ENCODE data around the gene GAST. TPM values are rescaled to one million over a fixed set of nuclear protein-coding genes. Genes with fewer than 3 reads are reported as not detected.
"Not testable (repeated sequence)": the region's sequence is repeated elsewhere in the genome, so short reads cannot be mapped to it uniquely, and the experiment has no call there.

GAST gene
- total and polyA plus RNA-seq, 5 donors: not detected

DNA sequence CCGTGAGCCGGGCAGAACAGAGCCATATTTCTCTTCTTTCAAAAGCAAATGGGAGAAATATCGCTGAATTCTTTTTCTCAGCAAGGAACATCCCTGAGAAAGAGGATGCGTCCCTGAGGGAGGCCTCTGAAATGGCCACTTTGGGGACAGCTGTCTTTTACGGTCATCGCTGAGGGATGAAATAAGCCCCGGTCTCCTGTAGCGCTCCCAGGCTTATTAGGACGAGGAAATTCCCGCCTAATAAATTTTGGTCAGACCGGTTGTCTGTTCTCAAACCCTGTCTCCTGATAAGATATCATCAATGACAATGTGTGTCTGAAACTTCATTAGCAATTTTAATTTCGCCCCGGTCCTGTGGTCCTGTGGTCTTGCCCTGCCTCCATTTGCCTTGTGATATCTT is 26.4 kb upstream of the GAST start:
- DNase-seq; H3K4me1 ChIP-seq (ENCODE audit: control insufficient read depth, insufficient read depth, low read length); H3K9me3 ChIP-seq (ENCODE audit: control insufficient read depth, low read length); intact Hi-C loops (cut with DNase I); H3K27ac ChIP-seq (ENCODE audit: low read length); H3K27me3 ChIP-seq (ENCODE audit: control insufficient read depth, insufficient read depth); ATAC-seq; H3K4me3 ChIP-seq (ENCODE audit: low read length): not testable (repeated sequence)
- WGBS: 93% methylated on average over 13 of the region's 13 CpGs

DNA sequence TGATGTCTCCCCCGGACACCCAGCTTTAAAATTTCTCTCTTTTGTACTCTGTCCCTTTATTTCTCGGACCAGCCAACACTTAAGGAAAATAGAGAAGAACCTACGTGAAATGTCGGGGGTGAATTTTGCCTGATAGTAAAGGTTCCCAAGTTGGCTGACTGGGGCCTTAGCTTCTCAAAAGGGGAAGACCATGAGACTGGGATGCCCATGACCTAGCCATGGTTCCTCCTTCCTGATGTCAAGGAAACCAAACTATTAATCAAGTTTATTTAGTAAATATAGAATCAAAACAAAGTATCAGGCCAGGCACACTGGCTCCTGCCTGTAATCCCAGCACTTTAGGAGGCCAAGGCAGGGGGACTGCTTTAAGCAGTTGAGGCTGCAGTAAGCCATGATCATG is 25.9 kb upstream of the GAST start:
- DNase-seq: no peak
- Histone ChIP-seq H3K27me3 (ENCODE audit: control insufficient read depth, insufficient read depth) (no peaks in the 10 kb centered on the region), H3K9me3 (ENCODE audit: control insufficient read depth, low read length) (no peaks in the 10 kb centered on the region), H3K27ac (ENCODE audit: low read length) (no peak overlapping the region), H3K4me1 (ENCODE audit: control insufficient read depth, insufficient read depth, low read length) (peaks cover 8% of the 10 kb centered on the region), H3K4me3 (ENCODE audit: low read length) (no peak overlapping the region)
- WGBS: 88% methylated on average over 4 of the region's 4 CpGs
- no peak for ATAC-seq
- intact Hi-C loops (cut with DNase I): no loop called here

DNA sequence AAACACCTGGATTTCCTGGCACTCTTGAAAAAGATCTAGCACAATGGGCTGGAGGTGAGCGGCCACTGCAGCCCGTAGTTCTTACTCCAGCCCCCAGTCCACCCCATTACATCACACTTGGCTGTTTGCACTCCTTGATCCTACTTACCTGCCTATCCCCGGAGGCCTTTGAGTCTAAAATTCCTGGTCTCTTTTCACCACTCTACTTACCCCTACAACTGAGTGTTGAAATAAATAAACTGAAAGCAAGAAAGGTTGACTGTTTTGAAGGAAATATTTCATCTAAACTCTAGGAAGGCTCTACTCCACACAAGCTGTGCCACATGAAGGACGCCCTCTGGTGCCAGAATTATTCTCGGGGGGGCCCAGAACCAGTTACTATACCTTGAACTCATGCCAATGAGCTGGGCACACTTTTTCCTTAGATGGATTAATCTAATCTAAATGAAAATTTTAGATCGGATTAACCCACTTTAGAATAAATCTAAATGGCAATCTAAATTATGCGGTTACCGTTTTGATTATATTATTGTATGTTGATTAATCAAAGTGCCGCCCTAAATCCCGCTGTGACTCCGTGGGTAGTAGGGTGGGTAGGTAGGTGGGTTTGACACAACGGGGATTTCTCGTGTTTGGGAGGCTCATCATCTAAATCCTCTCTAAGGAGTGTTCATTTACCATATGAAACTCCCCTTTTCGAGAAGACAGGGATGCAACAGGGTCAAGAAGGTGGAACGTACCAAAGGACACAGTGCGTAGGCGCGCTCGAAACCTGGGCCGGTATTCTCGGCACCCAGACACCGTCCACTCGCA is 24.1 kb upstream of the GAST start:
- intact Hi-C loops (cut with DNase I): no loop called here
- peak overlapping the region; percentile 55 for H3K4me3 ChIP-seq (ENCODE audit: low read length)
- H3K27me3 ChIP-seq (ENCODE audit: control insufficient read depth, insufficient read depth): no peaks in the 10 kb centered on the region
- ATAC-seq (no peak), DNase-seq (peak; percentile 64 to 84 (median 72))
- peak overlapping the region; percentile 86 for H3K27ac ChIP-seq (ENCODE audit: low read length)
- no peaks in the 10 kb centered on the region for H3K9me3 ChIP-seq (ENCODE audit: control insufficient read depth, low read length)
- WGBS: 8% methylated on average over 23 of the region's 23 CpGs
- H3K4me1 ChIP-seq (ENCODE audit: control insufficient read depth, insufficient read depth, low read length): peaks cover 8% of the 10 kb centered on the region

DNA sequence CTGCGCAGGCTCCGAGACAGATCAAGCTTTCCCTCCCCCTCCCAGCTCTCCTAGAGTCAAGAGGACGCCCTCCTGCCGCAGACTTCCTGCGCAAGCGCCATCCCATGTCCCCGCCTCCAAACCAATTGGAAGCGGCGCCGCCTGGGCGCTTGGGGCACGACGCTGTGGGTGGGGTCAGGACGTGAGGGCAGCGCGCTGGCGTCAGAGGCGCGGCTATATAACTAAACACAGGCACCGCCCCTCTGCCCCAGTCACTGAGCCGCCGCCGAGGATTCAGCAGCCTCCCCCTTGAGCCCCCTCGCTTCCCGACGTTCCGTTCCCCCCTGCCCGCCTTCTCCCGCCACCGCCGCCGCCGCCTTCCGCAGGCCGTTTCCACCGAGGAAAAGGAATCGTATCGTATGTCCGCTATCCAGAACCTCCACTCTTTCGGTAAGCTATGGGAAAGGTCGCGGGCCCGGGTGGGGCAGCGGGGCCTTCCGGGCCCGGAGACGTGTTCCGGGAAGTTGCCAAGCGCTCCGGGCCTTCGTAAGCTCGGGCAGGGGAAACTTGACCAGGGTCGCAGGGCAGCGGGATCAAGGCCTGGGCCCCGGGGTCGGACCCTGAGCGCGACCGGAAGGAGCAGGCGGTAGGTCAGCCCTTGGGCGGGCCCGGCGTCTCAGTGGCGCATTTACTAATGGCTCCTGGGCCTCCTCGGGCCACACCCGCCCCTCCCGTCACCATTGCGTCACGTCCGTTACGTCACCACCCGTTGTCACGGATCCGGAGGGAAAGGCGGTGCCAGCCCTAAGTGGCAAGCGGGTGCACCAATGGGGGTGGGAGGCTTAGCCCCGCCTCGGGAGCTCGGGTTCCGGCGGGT is 23.3 kb upstream of the GAST start, which contains the start of gene EIF1:
TSS of gene EIF1 (plus strand) at position 245 of the 856 bp plus-strand sequence. CDS start at position 399, 154 bp downstream.
- H3K27ac ChIP-seq (ENCODE audit: low read length): peak within 1 kb of the TSS; percentile 98
- no peaks in the 10 kb centered on the region for H3K9me3 ChIP-seq (ENCODE audit: control insufficient read depth, low read length)
- intact Hi-C loops (cut with DNase I): no loop called here
- peak; percentile 100 for DNase-seq
- H3K27me3 ChIP-seq (ENCODE audit: control insufficient read depth, insufficient read depth): no peaks in the 10 kb centered on the region
- under 1% methylated on average over 81 of the region's 81 CpGs for WGBS
- H3K4me1 ChIP-seq (ENCODE audit: control insufficient read depth, insufficient read depth, low read length): peaks cover 8% of the 10 kb centered on the region
- ATAC-seq: peak; percentile 91 to 94
- H3K4me3 ChIP-seq (ENCODE audit: low read length): peak within 1 kb of the TSS; percentile 76

GRCh38 chr17:41689497-41690299 is 22.4 kb upstream of the GAST start:
- DNase-seq (no peak), ATAC-seq (no peak)
- Histone ChIP-seq H3K4me3 (ENCODE audit: low read length) (peak overlapping the region; percentile 76), H3K9me3 (ENCODE audit: control insufficient read depth, low read length) (no peaks in the 10 kb centered on the region), H3K27me3 (ENCODE audit: control insufficient read depth, insufficient read depth) (no peaks in the 10 kb centered on the region), H3K4me1 (ENCODE audit: control insufficient read depth, insufficient read depth, low read length) (peaks cover 8% of the 10 kb centered on the region), H3K27ac (ENCODE audit: low read length) (peak overlapping the region; percentile 92)
- WGBS: 2% methylated on average over 27 of the region's 27 CpGs
- intact Hi-C loops (cut with DNase I): no loop called here

DNA sequence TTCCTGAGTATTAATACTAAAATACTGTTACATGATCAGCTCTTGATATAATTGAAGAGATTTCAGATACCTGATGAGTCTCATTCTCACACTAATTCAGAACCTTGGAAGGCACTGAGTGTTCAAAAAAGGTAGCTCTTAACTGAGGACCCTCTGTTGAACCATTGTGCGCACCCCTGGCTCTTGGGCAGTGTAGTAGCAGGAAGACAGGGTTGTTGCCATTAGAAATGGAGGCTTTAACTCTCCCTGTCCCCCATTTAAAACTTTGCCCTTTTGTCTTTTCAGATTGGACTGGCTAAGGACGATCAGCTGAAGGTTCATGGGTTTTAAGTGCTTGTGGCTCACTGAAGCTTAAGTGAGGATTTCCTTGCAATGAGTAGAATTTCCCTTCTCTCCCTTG is 21.6 kb upstream of the GAST start:
- WGBS: 60% methylated on average over 2 of the region's 2 CpGs
- no peaks in the 10 kb centered on the region for H3K27me3 ChIP-seq (ENCODE audit: control insufficient read depth, insufficient read depth)
- DNase-seq: no peak
- peaks cover 8% of the 10 kb centered on the region for H3K4me1 ChIP-seq (ENCODE audit: control insufficient read depth, insufficient read depth, low read length)
- intact Hi-C loops (cut with DNase I): no loop called here
- no peak for ATAC-seq
- peak overlapping the region; percentile 76 for H3K4me3 ChIP-seq (ENCODE audit: low read length)
- no peak overlapping the region for H3K27ac ChIP-seq (ENCODE audit: low read length)
- no peaks in the 10 kb centered on the region for H3K9me3 ChIP-seq (ENCODE audit: control insufficient read depth, low read length)

- DNase-seq (no peak), ATAC-seq (no peak)
- intact Hi-C loops (cut with DNase I): no loop called here
- 71% methylated on average over 10 of the region's 10 CpGs for WGBS
- H3K4me1 ChIP-seq (ENCODE audit: control insufficient read depth, insufficient read depth, low read length): peaks cover 8% of the 10 kb centered on the region
- no peaks in the 10 kb centered on the region for H3K27me3 ChIP-seq (ENCODE audit: control insufficient read depth, insufficient read depth)
- H3K9me3 ChIP-seq (ENCODE audit: control insufficient read depth, low read length): no peaks in the 10 kb centered on the region
- H3K4me3 ChIP-seq (ENCODE audit: low read length): no peak overlapping the region
- no peak overlapping the region for H3K27ac ChIP-seq (ENCODE audit: low read length)
These were observed 20.9 kb upstream of the GAST start for GRCh38 chr17:41691031-41691777.

DNA sequence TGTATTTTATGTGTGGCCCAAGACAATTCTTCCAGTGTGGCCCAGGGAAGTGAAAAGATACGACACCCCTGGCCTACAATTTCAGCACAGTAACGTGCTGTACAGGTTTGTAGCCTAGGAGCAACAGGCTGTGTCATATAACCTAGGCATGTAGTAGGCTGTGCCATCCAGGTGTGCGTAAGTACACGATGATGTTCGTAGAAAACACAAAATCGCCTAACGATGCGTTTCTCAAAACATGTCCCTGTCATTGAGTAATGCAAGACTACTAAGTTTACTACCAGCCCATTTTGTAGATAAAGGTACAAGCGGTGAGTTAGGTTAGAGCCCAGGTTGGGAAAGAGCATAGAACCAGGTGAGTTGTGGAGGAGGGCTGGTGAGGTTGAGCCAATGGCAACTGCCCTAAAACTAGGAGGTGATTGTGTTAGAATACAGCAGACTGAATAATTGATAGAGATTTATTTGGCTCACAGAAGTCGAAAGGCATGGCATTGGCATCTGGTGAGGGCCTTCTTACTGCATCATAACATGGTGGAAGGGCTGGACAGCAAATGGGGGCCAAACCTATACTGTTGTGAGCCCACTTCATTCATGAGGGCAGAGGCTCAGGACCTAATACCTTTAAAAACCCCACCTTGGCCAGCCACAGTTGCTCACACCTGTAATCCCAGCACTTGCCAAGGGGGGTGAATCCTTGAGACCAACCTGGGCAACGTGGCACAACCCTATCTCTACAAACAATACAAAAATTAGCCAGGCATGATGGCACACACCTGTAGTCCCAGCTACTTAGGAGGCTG is 19.2 kb upstream of the GAST start:
- no peaks in the 10 kb centered on the region for H3K9me3 ChIP-seq (ENCODE audit: control insufficient read depth, low read length)
- H3K27ac ChIP-seq (ENCODE audit: low read length): no peak overlapping the region
- H3K4me1 ChIP-seq (ENCODE audit: control insufficient read depth, insufficient read depth, low read length): peaks cover 11% of the 10 kb centered on the region
- intact Hi-C loops (cut with DNase I): no loop called here
- WGBS: 86% methylated on average over 11 of the region's 11 CpGs
- DNase-seq (no peak), ATAC-seq (no peak)
- no peak overlapping the region for H3K4me3 ChIP-seq (ENCODE audit: low read length)
- H3K27me3 ChIP-seq (ENCODE audit: control insufficient read depth, insufficient read depth): no peaks in the 10 kb centered on the region

DNA sequence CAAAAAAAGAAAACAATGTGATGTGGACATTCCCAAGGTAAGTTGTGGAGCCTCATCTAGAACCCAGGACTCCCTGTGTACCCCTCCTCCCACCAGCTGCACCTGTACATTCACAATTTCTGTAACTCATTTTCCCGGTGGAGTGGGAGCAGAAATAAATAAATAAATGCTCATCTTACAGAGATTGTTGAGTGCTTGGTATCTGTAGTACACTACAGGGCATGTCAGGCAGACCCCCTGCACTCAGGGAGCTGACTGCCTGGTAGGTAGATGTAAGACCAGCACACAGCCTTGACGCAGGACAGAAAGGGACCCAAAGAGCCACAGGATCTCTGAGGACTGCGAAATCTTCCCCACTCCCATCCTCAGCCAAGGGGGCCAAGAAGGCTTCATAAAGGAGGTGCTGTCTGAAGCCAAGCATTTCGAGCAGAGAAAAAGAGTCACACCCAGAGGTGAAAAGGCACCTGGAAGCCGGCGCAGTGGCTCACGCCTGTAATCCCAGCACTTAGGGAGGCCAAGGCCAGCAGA is 16.9 kb upstream of the GAST start:
- WGBS: 74% methylated on average over 7 of the region's 7 CpGs
- Histone ChIP-seq H3K4me1 (ENCODE audit: control insufficient read depth, insufficient read depth, low read length) (peaks cover 11% of the 10 kb centered on the region), H3K9me3 (ENCODE audit: control insufficient read depth, low read length) (no peaks in the 10 kb centered on the region), H3K4me3 (ENCODE audit: low read length) (no peak overlapping the region), H3K27ac (ENCODE audit: low read length) (no peak overlapping the region), H3K27me3 (ENCODE audit: control insufficient read depth, insufficient read depth) (no peaks in the 10 kb centered on the region)
- ATAC-seq: peak; percentile 5 to 15
- DNase-seq: no peak
- intact Hi-C loops (cut with DNase I): no loop called here
